HEK293 (cell line): ENCODE results near the gene ADPRH.

ENCODE experiments used
- CTCF ChIA-PET: fragments of 350-600 bp; formaldehyde crosslinking; extraction: SDS; loops from one replicate; lab custom pipeline; 2021; ENCODE audit warnings: antibody characterized with exemption; lab: Yijun Ruan, JAX
- POLR2A ChIA-PET: fragments of 300-600 bp; formaldehyde crosslinking; extraction: SDS; loops from one replicate; lab custom pipeline; 2020; ENCODE audit warnings: antibody characterized with exemption, inconsistent platforms; lab: Yijun Ruan, JAX
- H3K27ac ChIP-seq: fragments of 200-500 bp; sonication (Bioruptor generic); 2 replicates; pipeline ENCODE4 v1.5.1; 2014; ENCODE audit warnings: low read depth, low read length, control low read depth, inconsistent platforms; ENCODE audit errors: extremely low read depth
- H3K36me3 ChIP-seq, 2 experiments: fragments of 200-500 bp in 1 of 2; sonication (Bioruptor generic) in 1 of 2; 1 replicate in 1 of 2; 2 replicates in 1 of 2; pipeline ENCODE4 v1.5.1; 2014 to 2017; ENCODE audit warnings: inconsistent platforms in 2 of 2, low read length in 2 of 2; ENCODE audit not compliant: control insufficient read depth in 2 of 2, insufficient read depth in 1 of 2
- H3K4me1 ChIP-seq: fragments of 200-500 bp; sonication (Bioruptor generic); 2 replicates; pipeline ENCODE4 v1.5.1; 2014; ENCODE audit warnings: mild to moderate bottlenecking, low read length, inconsistent platforms; ENCODE audit not compliant: control insufficient read depth, insufficient read depth
- H3K4me3 ChIP-seq: 2 replicates; pipeline ENCODE4 v1.5.1; 2011; ENCODE audit warnings: low read depth, mild to moderate bottlenecking, control low read depth, low read length, moderate library complexity
- H3K9me3 ChIP-seq: fragments of 200-500 bp; sonication (Bioruptor generic); 2 replicates; pipeline ENCODE4 v1.5.1; 2014; ENCODE audit warnings: low read depth, low read length, inconsistent platforms; ENCODE audit not compliant: control insufficient read depth, insufficient read depth
- ATF2 ChIP-seq: fragments of 450-650 bp; formaldehyde crosslinking; IDR thresholded peaks from 2 replicates; pipeline ENCODE4 v1.5.1; 2016; ENCODE audit warnings: missing biosample characterization, missing genetic modification characterization, low read depth
- GLIS1 ChIP-seq: fragments of 450-650 bp; formaldehyde crosslinking; IDR thresholded peaks from 2 replicates; pipeline ENCODE4 v1.5.1; 2016; ENCODE audit warnings: missing biosample characterization, missing genetic modification characterization
- IKZF3 ChIP-seq: fragments of 450-650 bp; IDR thresholded peaks from 2 replicates; pipeline ENCODE4 v1.5.0; 2018; ENCODE audit warnings: missing biosample characterization, mild to moderate bottlenecking, missing genetic modification characterization, moderate library complexity
- KLF1 ChIP-seq: fragments of 450-650 bp; formaldehyde crosslinking; IDR thresholded peaks from 2 replicates; pipeline ENCODE4 v1.5.1; 2016; ENCODE audit warnings: missing biosample characterization, missing genetic modification characterization
- OSR2 ChIP-seq: fragments of 450-650 bp; formaldehyde crosslinking; IDR thresholded peaks from 2 replicates; pipeline ENCODE4 v1.5.1; 2016; ENCODE audit warnings: missing biosample characterization, missing genetic modification characterization
- OVOL3 ChIP-seq: fragments of 450-650 bp; formaldehyde crosslinking; IDR thresholded peaks from 2 replicates; pipeline ENCODE4 v1.5.1; 2016; ENCODE audit warnings: missing biosample characterization, missing genetic modification characterization
- SALL2 ChIP-seq: fragments of 450-650 bp; formaldehyde crosslinking; IDR thresholded peaks from 2 replicates; pipeline ENCODE4 v1.5.0; 2017; ENCODE audit warnings: missing biosample characterization, mild to moderate bottlenecking, missing genetic modification characterization, borderline replicate concordance
- SCRT2 ChIP-seq: fragments of 450-650 bp; formaldehyde crosslinking; IDR thresholded peaks from 2 replicates; pipeline ENCODE4 v1.5.1; 2016; ENCODE audit warnings: missing biosample characterization, missing genetic modification characterization
- ZBTB11 ChIP-seq: fragments of 450-650 bp; formaldehyde crosslinking; conservative IDR thresholded peaks from 2 replicates; pipeline ENCODE4 v1.5.1; 2016; ENCODE audit warnings: low read depth, missing biosample characterization, missing genetic modification characterization
- ZBTB8A ChIP-seq: fragments of 450-650 bp; formaldehyde crosslinking; IDR thresholded peaks from 2 replicates; pipeline ENCODE4 v1.5.1; 2016; ENCODE audit warnings: missing biosample characterization, missing genetic modification characterization
- ZNF121 ChIP-seq: fragments of 450-650 bp; formaldehyde crosslinking; IDR thresholded peaks from 2 replicates; pipeline ENCODE4 v1.5.1; 2016; ENCODE audit warnings: missing biosample characterization, missing genetic modification characterization
- ZNF132 ChIP-seq: fragments of 450-650 bp; formaldehyde crosslinking; IDR thresholded peaks from 2 replicates; pipeline ENCODE4 v1.5.1; 2017; ENCODE audit warnings: missing biosample characterization, missing genetic modification characterization, borderline replicate concordance
- ZNF280D ChIP-seq: fragments of 450-650 bp; formaldehyde crosslinking; IDR thresholded peaks from 2 replicates; pipeline ENCODE4 v1.5.1; 2016; ENCODE audit warnings: missing biosample characterization, missing genetic modification characterization
- ZNF549 ChIP-seq: fragments of 450-650 bp; IDR thresholded peaks from 2 replicates; pipeline ENCODE4 v1.5.1; 2018; ENCODE audit warnings: missing biosample characterization, missing genetic modification characterization, mild to moderate bottlenecking, inconsistent platforms, moderate library complexity
- ZNF660 ChIP-seq: fragments of 450-650 bp; IDR thresholded peaks from 2 replicates; pipeline ENCODE4 v1.5.1; 2018; ENCODE audit warnings: missing biosample characterization, mild to moderate bottlenecking, missing genetic modification characterization
- ZNF677 ChIP-seq: fragments of 450-650 bp; IDR thresholded peaks from 2 replicates; pipeline ENCODE4 v1.5.0; 2018; ENCODE audit warnings: missing biosample characterization, mild to moderate bottlenecking, missing genetic modification characterization, moderate library complexity
- ZNF777 ChIP-seq: fragments of 450-650 bp; formaldehyde crosslinking; IDR thresholded peaks from 2 replicates; pipeline ENCODE4 v1.5.1; 2017; ENCODE audit warnings: missing biosample characterization, missing genetic modification characterization, borderline replicate concordance
- TF ChIP-seq, protein P1 (sequence below): fragments of 450-650 bp; formaldehyde crosslinking; IDR thresholded peaks from 2 replicates; pipeline ENCODE4 v1.5.1; 2016; ENCODE audit warnings: missing biosample characterization, missing genetic modification characterization
- TF ChIP-seq, protein P2 (sequence below): fragments of 450-650 bp; formaldehyde crosslinking; IDR thresholded peaks from 2 replicates; pipeline ENCODE4 v1.5.1; 2016; ENCODE audit warnings: missing biosample characterization, missing genetic modification characterization

ADPRH gene

DNA sequence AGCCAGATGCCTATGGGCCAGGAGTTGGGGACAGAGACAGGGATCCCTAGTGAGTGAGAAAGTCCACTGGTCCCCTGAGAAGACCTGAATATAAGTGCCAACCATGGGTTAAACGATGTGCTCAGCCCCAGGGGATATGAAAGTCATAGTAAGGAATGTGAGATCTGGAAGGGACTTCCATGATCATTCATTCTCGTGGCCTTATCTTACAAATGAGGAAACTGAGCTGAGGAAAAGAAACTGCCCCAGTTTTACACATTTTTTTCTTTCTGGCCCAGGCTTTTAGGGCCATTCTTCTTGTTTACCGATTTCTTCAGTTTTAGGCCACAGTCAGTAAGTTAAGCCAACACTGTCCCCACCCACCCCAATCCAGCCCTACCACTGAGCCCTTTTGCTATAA, 31.0 kb upstream of the ADPRH start:
- H3K4me1 ChIP-seq: no peaks in the 10 kb centered on the region
- H3K36me3 ChIP-seq: no peaks in the 10 kb centered on the region
- ChIA-PET CTCF (no interaction called here), POLR2A (no interaction called here)
- H3K27ac ChIP-seq: no peak overlapping the region
- TF ChIP-seq ZBTB11 (tag by site-specific recombination): no peak
- TF ChIP-seq ZBTB8A (tag by site-specific recombination): no peak
- TF ChIP-seq ZNF121 (tag by site-specific recombination): no peak
- TF ChIP-seq KLF1: no peak
- TF ChIP-seq ZNF549: no peak
- TF ChIP-seq, protein P1, sequence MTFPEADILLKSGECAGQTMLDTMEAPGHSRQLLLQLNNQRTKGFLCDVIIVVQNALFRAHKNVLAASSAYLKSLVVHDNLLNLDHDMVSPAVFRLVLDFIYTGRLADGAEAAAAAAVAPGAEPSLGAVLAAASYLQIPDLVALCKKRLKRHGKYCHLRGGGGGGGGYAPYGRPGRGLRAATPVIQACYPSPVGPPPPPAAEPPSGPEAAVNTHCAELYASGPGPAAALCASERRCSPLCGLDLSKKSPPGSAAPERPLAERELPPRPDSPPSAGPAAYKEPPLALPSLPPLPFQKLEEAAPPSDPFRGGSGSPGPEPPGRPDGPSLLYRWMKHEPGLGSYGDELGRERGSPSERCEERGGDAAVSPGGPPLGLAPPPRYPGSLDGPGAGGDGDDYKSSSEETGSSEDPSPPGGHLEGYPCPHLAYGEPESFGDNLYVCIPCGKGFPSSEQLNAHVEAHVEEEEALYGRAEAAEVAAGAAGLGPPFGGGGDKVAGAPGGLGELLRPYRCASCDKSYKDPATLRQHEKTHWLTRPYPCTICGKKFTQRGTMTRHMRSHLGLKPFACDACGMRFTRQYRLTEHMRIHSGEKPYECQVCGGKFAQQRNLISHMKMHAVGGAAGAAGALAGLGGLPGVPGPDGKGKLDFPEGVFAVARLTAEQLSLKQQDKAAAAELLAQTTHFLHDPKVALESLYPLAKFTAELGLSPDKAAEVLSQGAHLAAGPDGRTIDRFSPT: no peak
- TF ChIP-seq SCRT2: no peak
- no peak for TF ChIP-seq GLIS1 (tag by site-specific recombination)
- TF ChIP-seq ZNF132: no peak
- TF ChIP-seq OVOL3 (tag by site-specific recombination): no peak
- TF ChIP-seq IKZF3: no peak
- TF ChIP-seq SALL2: no peak
- TF ChIP-seq ZNF677 (tag by site-specific recombination): no peak
- no peak for TF ChIP-seq ATF2
- TF ChIP-seq, protein P2, sequence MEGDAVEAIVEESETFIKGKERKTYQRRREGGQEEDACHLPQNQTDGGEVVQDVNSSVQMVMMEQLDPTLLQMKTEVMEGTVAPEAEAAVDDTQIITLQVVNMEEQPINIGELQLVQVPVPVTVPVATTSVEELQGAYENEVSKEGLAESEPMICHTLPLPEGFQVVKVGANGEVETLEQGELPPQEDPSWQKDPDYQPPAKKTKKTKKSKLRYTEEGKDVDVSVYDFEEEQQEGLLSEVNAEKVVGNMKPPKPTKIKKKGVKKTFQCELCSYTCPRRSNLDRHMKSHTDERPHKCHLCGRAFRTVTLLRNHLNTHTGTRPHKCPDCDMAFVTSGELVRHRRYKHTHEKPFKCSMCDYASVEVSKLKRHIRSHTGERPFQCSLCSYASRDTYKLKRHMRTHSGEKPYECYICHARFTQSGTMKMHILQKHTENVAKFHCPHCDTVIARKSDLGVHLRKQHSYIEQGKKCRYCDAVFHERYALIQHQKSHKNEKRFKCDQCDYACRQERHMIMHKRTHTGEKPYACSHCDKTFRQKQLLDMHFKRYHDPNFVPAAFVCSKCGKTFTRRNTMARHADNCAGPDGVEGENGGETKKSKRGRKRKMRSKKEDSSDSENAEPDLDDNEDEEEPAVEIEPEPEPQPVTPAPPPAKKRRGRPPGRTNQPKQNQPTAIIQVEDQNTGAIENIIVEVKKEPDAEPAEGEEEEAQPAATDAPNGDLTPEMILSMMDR (tag by site-specific recombination): no peak
- no peak for TF ChIP-seq ZNF660 (tag by site-specific recombination)
- no peak for TF ChIP-seq OSR2 (tag by site-specific recombination)
- no peak for TF ChIP-seq ZNF280D
- TF ChIP-seq ZNF777: no peak
- H3K9me3 ChIP-seq: no peaks in the 10 kb centered on the region
- H3K4me3 ChIP-seq: no peak overlapping the region
